ENCODE measurements around the gene PTPRO. TPM values are rescaled to one million over a fixed set of nuclear protein-coding genes. Genes with fewer than 3 reads are reported as not detected.

PTPRO gene
- total RNA-seq, 3 donors from 2014 or later, result 11.0 to 39.9 (median 21.9) TPM

- intact Hi-C loops (cut with DNase I, micrococcal nuclease), result loop anchor here in 1 of 2 donors (5.0 kb wide), 1 partner anchor 52 kb away; no protein-coding TSS in a partner anchor
Observed at GRCh38 chr12:15530361-15530760, 208.1 kb downstream of the PTPRO start.

GRCh38 chr12:15532364-15532977 lies 210.2 kb downstream of the PTPRO start:
- Histone ChIP-seq H3K9me3 (peaks cover 6% of the 10 kb centered on the region), H3K4me1 (ENCODE audit: low read depth) (peaks cover 10% of the 10 kb centered on the region), H3K4me3 (no peak overlapping the region), H3K36me3 (ENCODE audit: low read depth) (no peaks in the 10 kb centered on the region)
- TF ChIP-seq CTCF (IDR thresholded peaks at IDR 0.05), result no peak
- intact Hi-C loops (cut with DNase I, micrococcal nuclease), result loop anchor here in 1 of 2 donors (5.0 kb wide), 1 partner anchor 50 kb away; no protein-coding TSS in a partner anchor
- ATAC-seq, result peak; percentile 74
- DNase-seq, result peak in 1 of 3 donors; percentile 79

More at GRCh38 chr12:15530361-15530760, 208.1 kb downstream of the PTPRO start:
- Histone ChIP-seq H3K4me3 (no peak overlapping the region), H3K36me3 (ENCODE audit: low read depth) (no peaks in the 10 kb centered on the region), H3K4me1 (ENCODE audit: low read depth) (peaks cover 6% of the 10 kb centered on the region), H3K9me3 (peaks cover 6% of the 10 kb centered on the region)
- TF ChIP-seq CTCF (IDR thresholded peaks at IDR 0.05), result no peak
- ATAC-seq (no peak), DNase-seq (no peak)

GRCh38 chr12:15534322-15534721 lies 212.0 kb downstream of the PTPRO start:
- peak; percentile 81 for ATAC-seq
- peak in 1 of 3 donors; percentile 38 for DNase-seq
- Histone ChIP-seq H3K9me3 (no peaks in the 10 kb centered on the region), H3K36me3 (ENCODE audit: low read depth) (no peaks in the 10 kb centered on the region), H3K4me3 (no peak overlapping the region), H3K4me1 (ENCODE audit: low read depth) (peaks cover 10% of the 10 kb centered on the region)
- intact Hi-C loops (cut with DNase I, micrococcal nuclease), result loop anchor here in 1 of 2 donors (5.0 kb wide), 1 partner anchor 48 kb away; no protein-coding TSS in a partner anchor
- no peak for TF ChIP-seq CTCF (IDR thresholded peaks at IDR 0.05)

DNA sequence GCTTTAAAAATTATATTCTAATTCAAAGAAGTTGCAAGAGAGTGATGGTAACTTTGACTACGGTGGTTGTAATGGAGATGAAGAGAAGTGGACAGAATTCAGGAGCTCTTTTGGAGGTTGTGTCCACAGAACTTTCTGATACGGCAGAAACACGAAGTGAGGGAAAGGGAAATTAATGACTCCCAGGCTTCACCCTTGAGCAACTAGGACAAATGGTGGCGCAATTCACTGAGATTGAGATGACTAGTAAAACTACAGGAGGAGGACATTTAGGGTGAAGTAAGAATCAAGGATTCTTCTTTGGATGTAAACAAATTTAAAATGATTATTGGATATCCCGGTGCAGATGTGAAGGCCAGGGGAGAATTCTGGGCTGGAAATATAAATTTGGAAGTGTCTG lies 212.6 kb downstream of the PTPRO start:
- TF ChIP-seq CTCF (IDR thresholded peaks at IDR 0.05), result no peak
- Histone ChIP-seq H3K4me1 (ENCODE audit: low read depth) (peaks cover 10% of the 10 kb centered on the region), H3K36me3 (ENCODE audit: low read depth) (no peaks in the 10 kb centered on the region), H3K4me3 (no peak overlapping the region), H3K9me3 (no peaks in the 10 kb centered on the region)
- intact Hi-C loops (cut with DNase I, micrococcal nuclease), result loop anchor here in 1 of 2 donors (5.0 kb wide), 1 partner anchor 47 kb away; no protein-coding TSS in a partner anchor
- ATAC-seq, result no peak
- DNase-seq, result no peak

- H3K4me3 ChIP-seq, result no peak overlapping the region
- no peaks in the 10 kb centered on the region for H3K36me3 ChIP-seq (ENCODE audit: low read depth)
- no peaks in the 10 kb centered on the region for H3K9me3 ChIP-seq
- DNase-seq, result peak in 1 of 3 donors; percentile 44
- peaks cover 10% of the 10 kb centered on the region for H3K4me1 ChIP-seq (ENCODE audit: low read depth)
- intact Hi-C loops (cut with DNase I, micrococcal nuclease), result no loop called here
- ATAC-seq, result peak; percentile 58
- no peak for TF ChIP-seq CTCF (IDR thresholded peaks at IDR 0.05)
Observed at GRCh38 chr12:15535352-15535781, 213.1 kb downstream of the PTPRO start.

All from mucosa of descending colon (tissue), 3 donors.